Stomach (tissue), 9 donors: ENCODE measurements around the gene C20orf204. TPM values are rescaled to one million over a fixed set of nuclear protein-coding genes. Genes with fewer than 3 reads are reported as not detected.

Experiments
- DNase-seq, 2 donors: peaks; one replicate each; pipeline versions ENCODE4 v3.0.0 to v3.0.0-alpha.2; 2013 to 2019
- H3K27ac ChIP-seq, 5 donors: fragments of 200-600 bp in 4 of 5; sonication (generic) in 4 of 5; one replicate each; pipeline ENCODE4 v1.5.1; 2013 to 2019; ENCODE audit warnings: mild to moderate bottlenecking in 1 of 5, moderate library complexity in 1 of 5
- H3K27me3 ChIP-seq, 3 donors: fragments of 200-600 bp; sonication (generic); one replicate each; pipeline ENCODE4 v1.5.1; 2017 to 2019; ENCODE audit warnings: mixed run types in 1 of 3
- H3K36me3 ChIP-seq, 4 donors: fragments of 200-600 bp; sonication (generic); 1 replicate in 3 of 4; 2 replicates in 1 of 4; pipeline ENCODE4 v1.5.1; 2016 to 2019
- H3K4me1 ChIP-seq, 4 donors: fragments of 200-600 bp; sonication (generic); one replicate each; pipeline ENCODE4 v1.5.1; 2016 to 2019
- H3K4me3 ChIP-seq, 4 donors: fragments of 200-600 bp; sonication (generic) in 3 of 4; one replicate each; pipeline ENCODE4 v1.5.1; 2016 to 2019; ENCODE audit warnings: mild to moderate bottlenecking in 1 of 4
- H3K9me3 ChIP-seq, 4 donors: fragments of 200-600 bp; sonication (generic); one replicate each; pipeline ENCODE4 v1.5.1; 2016 to 2019
- EP300 ChIP-seq: sonication (generic); formaldehyde crosslinking; IDR thresholded peaks from one replicate; pipeline ENCODE4 v1.6.1; 2017; ENCODE audit warnings: antibody characterized with exemption
- POLR2A ChIP-seq, 4 donors: fragments of 450-650 bp; IDR thresholded peaks; one replicate each; pipeline ENCODE4 v1.6.1; 2016; ENCODE audit warnings: antibody characterized with exemption in 4 of 4, control low read depth in 2 of 4, mild to moderate bottlenecking in 1 of 4, moderate library complexity in 1 of 4
- POLR2AphosphoS5 ChIP-seq, 3 donors: sonication (generic); formaldehyde crosslinking; IDR thresholded peaks; one replicate each; pipeline ENCODE4 v1.6.1; 2016; ENCODE audit warnings: antibody characterized with exemption in 3 of 3
- WGBS, 5 donors: extraction: QIAGEN DNeasy Blood & Tissue Kit in 3 of 5; methylation state at CpG; one replicate each; pipeline versions ENCODE4 v1.1.5 to v1.1.7; 2013 to 2018; 5-methylcytosine and 5-hydroxymethylcytosine counted together
- intact Hi-C: fragments of 100-400 bp; cut with DNase I; formaldehyde crosslinking; loops from one replicate; pipeline ENCODE4 v1.15.1; 2023; ENCODE audit warnings: low total_unique reads
- polyA plus RNA-seq, 3 donors: library from polyadenylated mRNA; stranded (reverse); fragments of 200-250 nt; gene quantifications; one replicate each; pipeline ENCODE4 v1.2.3, GENCODE V29; 2013
- total RNA-seq, 5 donors: library from RNA; depleted of rRNA; stranded (reverse); fragments of >200 nt; gene quantifications; one replicate each; pipeline versions ENCODE4 v1.1.0 to v1.2.3, GENCODE V29; 2014 to 2016
- TF ChIP-seq, protein P1 (sequence below), 7 experiments: fragments of 450-650 bp in 4 of 7; fragments of 200-600 bp in 3 of 7; sonication (generic) in 3 of 7; IDR thresholded peaks; one replicate each; pipeline ENCODE4 v1.5.1; 2016 to 2019; ENCODE audit warnings: antibody characterized with exemption in 7 of 7, control low read depth in 2 of 7, mild to moderate bottlenecking in 1 of 7
- donor health status: healthy with polysubstance abuse.
- donor health status: Bipolar disorder and iron deficiency.
- donor health status: healthy.

C20orf204 gene
- total and polyA plus RNA-seq, 8 donors: 0.62 to 3.4 (median 1.5) TPM; not detected in 4

GRCh38 chr20:64073476-64074183 lies 37.6 kb downstream of the C20orf204 start:
- intact Hi-C loops: no loop called here
- no peak overlapping the region for H3K4me3 ChIP-seq
- no peaks in the 10 kb centered on the region for H3K9me3 ChIP-seq
- TF ChIP-seq EP300: no peak
- no peak for TF ChIP-seq POLR2A (IDR thresholded peaks at IDR 0.05)
- TF ChIP-seq, protein P1, sequence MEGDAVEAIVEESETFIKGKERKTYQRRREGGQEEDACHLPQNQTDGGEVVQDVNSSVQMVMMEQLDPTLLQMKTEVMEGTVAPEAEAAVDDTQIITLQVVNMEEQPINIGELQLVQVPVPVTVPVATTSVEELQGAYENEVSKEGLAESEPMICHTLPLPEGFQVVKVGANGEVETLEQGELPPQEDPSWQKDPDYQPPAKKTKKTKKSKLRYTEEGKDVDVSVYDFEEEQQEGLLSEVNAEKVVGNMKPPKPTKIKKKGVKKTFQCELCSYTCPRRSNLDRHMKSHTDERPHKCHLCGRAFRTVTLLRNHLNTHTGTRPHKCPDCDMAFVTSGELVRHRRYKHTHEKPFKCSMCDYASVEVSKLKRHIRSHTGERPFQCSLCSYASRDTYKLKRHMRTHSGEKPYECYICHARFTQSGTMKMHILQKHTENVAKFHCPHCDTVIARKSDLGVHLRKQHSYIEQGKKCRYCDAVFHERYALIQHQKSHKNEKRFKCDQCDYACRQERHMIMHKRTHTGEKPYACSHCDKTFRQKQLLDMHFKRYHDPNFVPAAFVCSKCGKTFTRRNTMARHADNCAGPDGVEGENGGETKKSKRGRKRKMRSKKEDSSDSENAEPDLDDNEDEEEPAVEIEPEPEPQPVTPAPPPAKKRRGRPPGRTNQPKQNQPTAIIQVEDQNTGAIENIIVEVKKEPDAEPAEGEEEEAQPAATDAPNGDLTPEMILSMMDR (IDR thresholded peaks at IDR 0.05): no peak
- TF ChIP-seq POLR2AphosphoS5 (IDR thresholded peaks at IDR 0.05): no peak
- H3K27me3 ChIP-seq: no peaks in the 10 kb centered on the region
- WGBS, 5 donors: 91 to 93% (median 92%) methylated on average over 26 to 37 of the region's 37 CpGs
- no peak for DNase-seq
- H3K4me1 ChIP-seq: peaks cover 4 to 31% (median 15%) of the 10 kb centered on the region in 4 donors
- no peak overlapping the region for H3K27ac ChIP-seq
- H3K36me3 ChIP-seq: peaks cover 16 to 58% (median 52%) of the 10 kb centered on the region in 4 donors

DNA sequence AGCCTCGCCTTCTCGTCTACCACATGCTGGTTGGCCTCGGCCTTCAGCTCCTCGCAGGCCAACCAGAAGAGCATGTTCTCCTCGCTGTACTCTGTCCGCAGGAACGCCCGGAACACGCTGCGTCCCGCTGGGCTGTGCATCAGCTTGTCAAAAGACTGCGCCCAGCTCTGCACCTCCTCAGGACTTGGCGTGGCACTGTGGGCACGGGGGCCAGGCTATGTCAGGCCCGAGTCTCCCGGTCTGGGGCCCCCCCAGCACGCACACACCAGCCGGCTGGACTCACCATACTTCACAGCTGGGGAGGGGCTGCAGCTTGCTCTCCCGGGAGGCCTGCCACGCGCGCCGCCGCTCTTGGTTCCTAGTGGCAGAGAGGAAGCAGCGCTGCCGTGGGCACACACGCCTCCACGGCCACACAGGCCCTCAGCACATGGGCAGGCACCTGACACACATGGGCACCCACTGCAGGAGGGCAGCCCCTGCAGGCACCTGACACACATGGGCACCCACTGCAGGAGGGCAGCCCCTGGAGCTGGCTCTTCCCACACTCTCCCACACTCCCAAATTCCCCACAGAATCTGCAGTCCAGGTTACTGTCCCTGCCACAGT lies 38.3 kb downstream of the C20orf204 start:
- no peak for DNase-seq
- intact Hi-C loops: no loop called here
- Histone ChIP-seq H3K4me3 (no peak overlapping the region), H3K36me3 (peaks cover 16 to 58% (median 52%) of the 10 kb centered on the region in 4 donors), H3K27me3 (no peaks in the 10 kb centered on the region), H3K9me3 (no peaks in the 10 kb centered on the region), H3K27ac (no peak overlapping the region), H3K4me1 (peaks cover 11 to 36% (median 21%) of the 10 kb centered on the region in 4 donors)
- WGBS, 5 donors: 86 to 95% (median 92%) methylated on average over 16 to 28 of the region's 28 CpGs
- TF ChIP-seq POLR2AphosphoS5 (IDR thresholded peaks at IDR 0.05) (no peak), POLR2A (IDR thresholded peaks at IDR 0.05) (no peak), EP300 (no peak)
- TF ChIP-seq, protein P1 (IDR thresholded peaks at IDR 0.05): no peak

DNA sequence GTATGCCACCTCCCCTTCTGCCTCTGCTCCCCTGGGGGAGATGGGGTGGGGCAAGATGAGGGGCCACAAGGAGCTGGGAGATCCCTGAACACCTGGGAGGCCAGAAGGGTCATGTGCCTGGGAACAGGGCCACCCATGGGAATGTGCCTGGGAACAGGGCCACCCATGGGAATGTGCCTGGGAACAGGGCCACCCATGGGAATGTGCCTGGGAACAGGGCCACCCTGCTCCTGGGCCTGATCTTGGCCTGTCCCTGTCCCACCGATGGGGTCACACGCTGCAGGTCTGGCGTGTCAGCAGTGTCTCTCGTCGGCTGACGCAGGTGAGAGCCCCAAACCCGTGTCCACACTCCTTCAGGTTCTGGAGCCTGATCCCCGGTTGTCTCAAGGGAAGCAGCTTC lies 39.0 kb downstream of the C20orf204 start:
- DNase-seq: no peak
- Histone ChIP-seq H3K9me3 (no peaks in the 10 kb centered on the region), H3K27ac (no peak overlapping the region), H3K27me3 (no peaks in the 10 kb centered on the region), H3K4me1 (peaks cover 12 to 31% (median 24%) of the 10 kb centered on the region in 4 donors), H3K4me3 (no peak overlapping the region), H3K36me3 (peaks cover 16 to 57% (median 52%) of the 10 kb centered on the region in 4 donors)
- 91 to 96% (median 93%) methylated on average over 8 of the region's 8 CpGs for WGBS, 5 donors
- intact Hi-C loops: no loop called here
- TF ChIP-seq POLR2AphosphoS5 (IDR thresholded peaks at IDR 0.05): no peak
- TF ChIP-seq POLR2A (IDR thresholded peaks at IDR 0.05): no peak
- TF ChIP-seq, protein P1 (IDR thresholded peaks at IDR 0.05): no peak

GRCh38 chr20:64075556-64075955 lies 39.6 kb downstream of the C20orf204 start:
- peaks cover 12 to 37% (median 30%) of the 10 kb centered on the region in 4 donors for H3K4me1 ChIP-seq
- no peaks in the 10 kb centered on the region for H3K27me3 ChIP-seq
- H3K27ac ChIP-seq: no peak overlapping the region
- intact Hi-C loops: no loop called here
- H3K9me3 ChIP-seq: no peaks in the 10 kb centered on the region
- H3K4me3 ChIP-seq: no peak overlapping the region
- H3K36me3 ChIP-seq: peaks cover 16 to 51% (median 49%) of the 10 kb centered on the region in 4 donors
- 89 to 97% (median 92%) methylated on average over 11 to 12 of the region's 12 CpGs for WGBS, 5 donors
- no peak for DNase-seq
- TF ChIP-seq, protein P1 (IDR thresholded peaks at IDR 0.05): no peak
- TF ChIP-seq POLR2A (IDR thresholded peaks at IDR 0.05) (no peak), EP300 (no peak), POLR2AphosphoS5 (IDR thresholded peaks at IDR 0.05) (no peak)
